Coronary artery (tissue), 2 donors: ENCODE results near the gene BORCS6.

Experiments
- DNase-seq: peaks from one replicate; pipeline ENCODE4 v3.0.0-alpha.2; 2017; ENCODE audit warnings: low spot score
- H3K27ac ChIP-seq, 2 donors: fragments of 200-600 bp; sonication (generic); one replicate each; pipeline ENCODE4 v1.5.1; 2016 to 2019
- H3K4me3 ChIP-seq: fragments of 200-600 bp; sonication (generic); 2 replicates; pipeline ENCODE4 v1.5.1; 2016; ENCODE audit warnings: mild to moderate bottlenecking, moderate library complexity
- TF ChIP-seq, protein P1 (sequence below): fragments of 200-600 bp; sonication (generic); IDR thresholded peaks from one replicate; pipeline ENCODE4 v1.5.1; 2019; ENCODE audit warnings: antibody characterized with exemption

Gene BORCS6

GRCh38 chr17:8188263-8188839 lies 1.6 kb downstream of the BORCS6 start:
- peak overlapping the region; percentile 96 to 97 for H3K27ac ChIP-seq
- H3K4me3 ChIP-seq = peak overlapping the region; percentile 88
- TF ChIP-seq, protein P1, sequence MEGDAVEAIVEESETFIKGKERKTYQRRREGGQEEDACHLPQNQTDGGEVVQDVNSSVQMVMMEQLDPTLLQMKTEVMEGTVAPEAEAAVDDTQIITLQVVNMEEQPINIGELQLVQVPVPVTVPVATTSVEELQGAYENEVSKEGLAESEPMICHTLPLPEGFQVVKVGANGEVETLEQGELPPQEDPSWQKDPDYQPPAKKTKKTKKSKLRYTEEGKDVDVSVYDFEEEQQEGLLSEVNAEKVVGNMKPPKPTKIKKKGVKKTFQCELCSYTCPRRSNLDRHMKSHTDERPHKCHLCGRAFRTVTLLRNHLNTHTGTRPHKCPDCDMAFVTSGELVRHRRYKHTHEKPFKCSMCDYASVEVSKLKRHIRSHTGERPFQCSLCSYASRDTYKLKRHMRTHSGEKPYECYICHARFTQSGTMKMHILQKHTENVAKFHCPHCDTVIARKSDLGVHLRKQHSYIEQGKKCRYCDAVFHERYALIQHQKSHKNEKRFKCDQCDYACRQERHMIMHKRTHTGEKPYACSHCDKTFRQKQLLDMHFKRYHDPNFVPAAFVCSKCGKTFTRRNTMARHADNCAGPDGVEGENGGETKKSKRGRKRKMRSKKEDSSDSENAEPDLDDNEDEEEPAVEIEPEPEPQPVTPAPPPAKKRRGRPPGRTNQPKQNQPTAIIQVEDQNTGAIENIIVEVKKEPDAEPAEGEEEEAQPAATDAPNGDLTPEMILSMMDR = no peak
- DNase-seq = peak; percentile 81

DNA sequence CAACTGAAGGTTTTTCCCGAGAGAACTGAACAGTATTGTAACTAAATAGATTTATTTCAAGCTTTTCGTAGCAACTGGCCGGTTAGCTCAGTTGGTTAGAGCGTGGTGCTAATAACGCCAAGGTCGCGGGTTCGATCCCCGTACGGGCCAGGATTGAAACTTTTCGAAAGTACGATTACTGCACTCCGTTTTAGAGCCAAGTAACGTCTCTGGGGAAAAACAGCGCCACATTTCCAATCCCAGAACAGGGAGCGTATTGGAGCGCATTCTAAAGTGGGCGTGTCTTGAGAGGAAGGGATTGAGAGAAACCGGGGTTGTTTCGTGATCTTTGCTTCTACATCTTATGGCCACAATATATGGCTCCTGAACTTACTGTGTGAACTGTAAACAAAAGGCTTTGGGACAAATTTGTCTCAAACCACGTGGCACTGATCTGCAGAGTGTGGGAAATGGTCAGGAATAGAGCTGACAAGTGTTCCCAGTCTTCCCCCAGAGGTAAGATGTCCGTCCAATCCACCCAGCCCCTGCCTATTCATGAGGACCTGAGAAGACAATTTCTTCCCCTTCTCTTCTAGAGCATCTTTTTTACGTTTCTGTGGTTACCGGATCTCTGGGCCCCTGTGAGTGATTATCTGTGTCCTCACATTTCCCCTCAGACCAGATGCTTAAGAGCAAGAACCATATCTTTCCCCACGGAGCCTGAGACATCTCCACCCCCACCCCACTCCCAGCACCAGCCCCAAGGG lies 2.3 kb downstream of the BORCS6 start:
- H3K4me3 ChIP-seq = peak overlapping the region; percentile 88
- TF ChIP-seq, protein P1 = no peak
- DNase-seq = peak; percentile 95
- peak overlapping the region; percentile 96 to 97 for H3K27ac ChIP-seq

DNA sequence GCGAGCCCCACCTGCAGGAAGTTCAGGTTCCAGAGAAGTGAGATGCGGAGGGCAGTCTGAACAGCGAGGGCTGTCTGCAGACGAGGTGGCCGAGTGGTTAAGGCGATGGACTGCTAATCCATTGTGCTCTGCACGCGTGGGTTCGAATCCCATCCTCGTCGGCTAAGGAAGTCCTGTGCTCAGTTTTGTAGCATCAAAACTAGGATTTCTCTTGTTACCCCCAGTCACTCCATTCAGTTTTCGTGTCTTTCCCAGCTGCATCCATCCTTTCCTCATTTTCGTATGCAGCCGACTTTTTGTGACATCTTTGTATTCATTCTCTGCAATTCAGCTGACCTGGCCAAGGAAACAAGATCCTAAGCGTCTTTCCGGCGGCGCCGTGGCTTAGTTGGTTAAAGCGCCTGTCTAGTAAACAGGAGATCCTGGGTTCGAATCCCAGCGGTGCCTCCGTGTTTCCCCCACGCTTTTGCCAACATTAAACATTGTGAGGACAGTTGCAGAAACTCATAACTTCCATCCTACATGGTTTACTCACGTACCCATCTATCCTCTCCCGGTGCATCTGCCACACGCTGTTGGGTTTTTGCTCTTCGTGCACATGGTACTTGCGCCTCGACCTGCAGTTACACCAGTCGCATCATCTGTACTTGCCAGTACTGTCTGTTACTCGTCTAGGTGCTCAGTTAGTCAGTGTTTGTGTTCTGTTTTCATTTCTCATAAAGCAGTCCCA lies 3.0 kb downstream of the BORCS6 start:
- TF ChIP-seq, protein P1 = no peak
- H3K4me3 ChIP-seq = peak overlapping the region; percentile 88
- DNase-seq = peak; percentile 95
- H3K27ac ChIP-seq = peak overlapping the region; percentile 96 to 97

DNA sequence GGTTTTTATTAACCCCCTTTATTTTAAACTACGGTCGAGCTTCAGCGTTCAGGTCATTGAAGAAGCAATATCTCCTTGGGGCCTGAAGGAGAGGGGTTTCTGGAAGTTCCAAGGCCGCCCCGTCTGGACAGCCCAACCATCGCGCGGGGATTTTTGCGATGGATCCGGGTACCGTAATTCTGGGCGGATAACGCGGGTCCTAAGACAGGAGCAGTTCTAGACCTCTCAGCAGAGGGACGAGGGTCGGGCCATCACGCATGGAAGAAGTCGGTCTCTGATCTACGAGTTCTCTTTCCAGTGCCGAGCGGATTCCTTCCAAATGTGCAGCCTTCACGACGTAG lies 3.6 kb downstream of the BORCS6 start:
- Histone ChIP-seq H3K27ac (peak overlapping the region; percentile 96 to 97), H3K4me3 (peak overlapping the region; percentile 88)
- no peak for DNase-seq
- TF ChIP-seq, protein P1 = no peak

- peak overlapping the region; percentile 88 for H3K4me3 ChIP-seq
- TF ChIP-seq, protein P1 = no peak
- peak; percentile 96 for DNase-seq
- H3K27ac ChIP-seq = peak overlapping the region; percentile 96 to 97
These were observed 4.2 kb downstream of the BORCS6 start for GRCh38 chr17:8185582-8186445.

- H3K27ac ChIP-seq = peak overlapping the region in 1 of 2 donors; percentile 87
- DNase-seq = no peak
- TF ChIP-seq, protein P1 = no peak
- peak overlapping the region; percentile 78 for H3K4me3 ChIP-seq
These were observed 12.8 kb downstream of the BORCS6 start for GRCh38 chr17:8176998-8177731.
